NCI-H1048 (cell line): ENCODE results near the gene ZFP36.

Experiments
- DNase-seq: peaks from one replicate; lab custom pipeline; 2025; lab: John Stamatoyannopoulos, UW

ZFP36 gene

GRCh38 chr19:39405958-39406655, 540 bp upstream of the ZFP36 start:
- DNase-seq, result no peak

DNA sequence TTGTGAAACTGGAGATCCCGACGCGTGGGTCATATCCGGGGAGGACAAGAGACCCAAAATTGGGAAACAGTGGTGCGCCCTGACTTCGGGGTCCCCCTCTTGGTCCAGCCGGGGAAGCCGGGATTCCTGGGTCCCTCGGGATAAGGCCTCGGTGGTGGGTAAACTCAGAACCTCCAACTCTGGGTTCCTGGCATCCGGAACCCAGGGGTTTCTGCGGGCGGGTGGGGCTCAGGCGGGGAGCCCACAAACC, 688 bp downstream of the ZFP36 start:
- no peak for DNase-seq

DNA sequence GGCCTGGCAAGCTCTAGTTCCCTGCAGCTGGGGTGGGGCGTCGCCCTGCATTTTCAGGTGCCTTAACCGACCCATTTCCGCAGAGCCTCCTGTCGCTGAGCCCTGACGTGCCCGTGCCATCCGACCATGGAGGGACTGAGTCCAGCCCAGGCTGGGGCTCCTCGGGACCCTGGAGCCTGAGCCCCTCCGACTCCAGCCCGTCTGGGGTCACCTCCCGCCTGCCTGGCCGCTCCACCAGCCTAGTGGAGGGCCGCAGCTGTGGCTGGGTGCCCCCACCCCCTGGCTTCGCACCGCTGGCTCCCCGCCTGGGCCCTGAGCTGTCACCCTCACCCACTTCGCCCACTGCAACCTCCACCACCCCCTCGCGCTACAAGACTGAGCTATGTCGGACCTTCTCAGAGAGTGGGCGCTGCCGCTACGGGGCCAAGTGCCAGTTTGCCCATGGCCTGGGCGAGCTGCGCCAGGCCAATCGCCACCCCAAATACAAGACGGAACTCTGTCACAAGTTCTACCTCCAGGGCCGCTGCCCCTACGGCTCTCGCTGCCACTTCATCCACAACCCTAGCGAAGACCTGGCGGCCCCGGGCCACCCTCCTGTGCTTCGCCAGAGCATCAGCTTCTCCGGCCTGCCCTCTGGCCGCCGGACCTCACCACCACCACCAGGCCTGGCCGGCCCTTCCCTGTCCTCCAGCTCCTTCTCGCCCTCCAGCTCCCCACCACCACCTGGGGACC, 1.2 kb downstream of the ZFP36 start:
- DNase-seq, result no peak

DNA sequence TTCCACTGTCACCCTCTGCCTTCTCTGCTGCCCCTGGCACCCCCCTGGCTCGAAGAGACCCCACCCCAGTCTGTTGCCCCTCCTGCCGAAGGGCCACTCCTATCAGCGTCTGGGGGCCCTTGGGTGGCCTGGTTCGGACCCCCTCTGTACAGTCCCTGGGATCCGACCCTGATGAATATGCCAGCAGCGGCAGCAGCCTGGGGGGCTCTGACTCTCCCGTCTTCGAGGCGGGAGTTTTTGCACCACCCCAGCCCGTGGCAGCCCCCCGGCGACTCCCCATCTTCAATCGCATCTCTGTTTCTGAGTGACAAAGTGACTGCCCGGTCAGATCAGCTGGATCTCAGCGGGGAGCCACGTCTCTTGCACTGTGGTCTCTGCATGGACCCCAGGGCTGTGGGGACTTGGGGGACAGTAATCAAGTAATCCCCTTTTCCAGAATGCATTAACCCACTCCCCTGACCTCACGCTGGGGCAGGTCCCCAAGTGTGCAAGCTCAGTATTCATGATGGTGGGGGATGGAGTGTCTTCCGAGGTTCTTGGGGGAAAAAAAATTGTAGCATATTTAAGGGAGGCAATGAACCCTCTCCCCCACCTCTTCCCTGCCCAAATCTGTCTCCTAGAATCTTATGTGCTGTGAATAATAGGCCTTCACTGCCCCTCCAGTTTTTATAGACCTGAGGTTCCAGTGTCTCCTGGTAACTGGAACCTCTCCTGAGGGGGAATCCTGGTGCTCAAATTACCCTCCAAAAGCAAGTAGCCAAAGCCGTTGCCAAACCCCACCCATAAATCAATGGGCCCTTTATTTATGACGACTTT, 2.0 kb downstream of the ZFP36 start:
- no peak for DNase-seq

DNA sequence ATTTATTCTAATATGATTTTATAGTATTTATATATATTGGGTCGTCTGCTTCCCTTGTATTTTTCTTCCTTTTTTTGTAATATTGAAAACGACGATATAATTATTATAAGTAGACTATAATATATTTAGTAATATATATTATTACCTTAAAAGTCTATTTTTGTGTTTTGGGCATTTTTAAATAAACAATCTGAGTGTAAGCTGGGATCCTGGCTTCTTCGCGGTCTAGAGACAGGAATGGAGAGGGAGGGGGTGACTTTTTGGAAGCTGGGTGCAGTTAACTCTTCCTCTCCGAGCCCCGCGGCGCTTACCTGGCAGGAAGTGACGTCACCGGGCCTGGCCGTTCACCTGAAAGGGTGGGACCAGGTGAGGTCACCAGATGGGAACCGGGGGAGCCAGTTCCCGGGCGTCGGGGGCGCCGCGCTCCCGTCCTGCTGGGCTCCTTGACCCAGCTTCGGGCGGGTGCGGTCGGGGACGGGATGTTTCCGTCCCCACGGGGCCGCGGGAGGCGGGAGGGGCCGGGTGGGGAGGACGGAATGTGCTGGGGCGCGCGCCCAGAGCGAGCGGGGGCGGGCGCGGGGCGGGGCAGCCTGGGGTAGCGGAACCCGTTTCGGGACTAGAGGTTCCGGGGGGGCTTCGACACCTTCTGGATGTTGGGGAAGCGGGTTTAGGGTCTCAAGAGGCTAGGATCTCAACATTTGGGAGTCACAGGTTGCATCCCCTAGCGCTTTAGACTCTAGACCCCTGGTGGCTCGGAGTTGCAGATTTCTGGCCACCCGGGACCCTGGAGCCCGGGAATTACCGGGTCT, 2.8 kb downstream of the ZFP36 start:
- DNase-seq, result peak; percentile 83

DNA sequence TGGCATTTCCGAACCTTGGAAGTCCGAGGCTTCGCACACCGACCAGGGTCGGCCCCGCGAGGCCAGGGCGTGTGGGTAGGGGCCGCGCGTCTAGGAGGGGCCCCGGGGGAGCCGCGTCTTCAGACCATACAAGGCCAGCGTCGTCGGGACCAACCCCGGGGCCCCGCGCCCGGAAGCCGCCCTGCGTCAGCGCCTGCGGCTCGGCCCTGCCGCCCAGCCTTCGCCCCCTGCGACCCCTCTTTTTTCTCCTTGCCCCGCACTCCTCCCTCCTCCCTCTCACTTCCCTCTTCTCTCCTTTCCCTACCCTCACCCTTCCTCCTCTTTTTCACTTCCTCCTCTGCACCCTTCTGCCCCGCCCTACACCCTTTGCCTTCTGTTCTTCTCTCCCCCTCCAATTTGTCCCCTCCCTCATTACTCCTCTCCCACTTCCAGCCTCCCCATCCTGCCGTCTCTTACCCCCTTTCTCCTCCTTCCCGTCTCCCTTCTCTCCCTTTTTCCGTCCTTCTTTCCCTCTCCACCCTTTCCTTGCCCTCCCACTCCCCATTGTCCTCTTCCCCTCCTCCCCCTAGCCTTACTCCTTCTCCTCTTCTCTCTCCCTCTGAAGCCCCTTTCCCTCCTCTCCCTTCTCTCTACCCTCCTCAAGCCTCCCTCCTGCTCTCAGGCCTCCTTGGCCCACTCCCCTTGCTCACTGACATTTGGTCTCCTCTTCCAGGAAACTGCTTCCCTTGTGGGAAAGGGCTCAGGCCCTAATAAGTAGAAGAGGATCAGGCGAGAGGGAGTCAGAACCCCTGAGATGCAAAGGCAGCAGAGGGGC, 3.6 kb downstream of the ZFP36 start:
- no peak for DNase-seq

- no peak for DNase-seq
Measured at GRCh38 chr19:39410831-39411080, 4.1 kb downstream of the ZFP36 start.

DNA sequence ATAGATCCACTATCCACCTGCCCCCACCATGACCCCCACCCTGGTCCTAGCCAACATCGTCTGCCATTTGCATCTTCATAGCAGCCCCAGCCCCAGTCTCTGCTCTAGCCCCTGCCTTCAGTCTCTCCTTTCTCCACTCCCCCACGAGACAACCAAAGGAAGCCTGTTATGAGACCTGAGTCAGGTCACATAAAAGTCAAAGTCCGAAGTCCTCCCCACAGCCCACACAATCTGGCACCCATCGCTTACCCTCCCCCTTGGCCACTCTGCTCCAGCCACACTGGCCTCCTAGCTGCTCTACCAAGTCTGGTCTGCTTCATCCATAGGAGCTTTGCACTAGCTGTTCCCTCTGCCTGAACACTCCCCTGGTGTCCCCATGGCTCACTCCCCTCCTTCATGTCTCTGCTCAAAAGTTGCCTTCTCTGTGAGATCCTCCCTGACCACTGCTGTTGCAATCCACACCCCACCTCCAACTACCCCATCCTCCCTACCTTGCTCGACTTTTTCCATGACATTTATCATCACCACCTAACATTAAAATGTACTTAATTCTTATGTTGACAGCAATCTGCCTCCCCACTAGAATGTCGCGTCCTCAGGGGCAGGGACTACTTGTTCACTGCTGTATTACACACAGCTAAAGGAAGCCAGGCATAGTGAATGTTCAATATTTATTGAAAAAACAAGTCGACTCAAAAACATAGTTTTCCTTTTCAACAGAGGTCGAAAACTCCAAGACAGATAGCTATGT, 4.6 kb downstream of the ZFP36 start:
- DNase-seq, result no peak

DNA sequence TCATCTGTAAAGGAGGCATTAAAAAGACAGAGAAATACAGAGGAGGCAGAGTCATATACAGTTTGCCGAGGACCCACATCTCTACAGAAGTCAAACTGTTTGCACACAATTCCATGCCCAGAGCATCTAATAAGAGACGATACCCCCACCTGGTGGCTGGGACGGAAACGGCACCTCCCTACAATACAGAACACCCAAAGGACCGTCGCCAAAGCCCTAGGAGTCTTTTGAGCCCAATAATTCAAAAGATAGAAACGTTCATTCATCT, 5.1 kb downstream of the ZFP36 start:
- no peak for DNase-seq

- DNase-seq, result peak; percentile 91
Measured at GRCh38 chr19:39412100-39412866, 5.6 kb downstream of the ZFP36 start, which contains the start of gene PLEKHG2. Gene PLEKHG2 (plus strand): TSS chr19:39412669. CDS start chr19:39414087, 1,418 bp downstream.

DNA sequence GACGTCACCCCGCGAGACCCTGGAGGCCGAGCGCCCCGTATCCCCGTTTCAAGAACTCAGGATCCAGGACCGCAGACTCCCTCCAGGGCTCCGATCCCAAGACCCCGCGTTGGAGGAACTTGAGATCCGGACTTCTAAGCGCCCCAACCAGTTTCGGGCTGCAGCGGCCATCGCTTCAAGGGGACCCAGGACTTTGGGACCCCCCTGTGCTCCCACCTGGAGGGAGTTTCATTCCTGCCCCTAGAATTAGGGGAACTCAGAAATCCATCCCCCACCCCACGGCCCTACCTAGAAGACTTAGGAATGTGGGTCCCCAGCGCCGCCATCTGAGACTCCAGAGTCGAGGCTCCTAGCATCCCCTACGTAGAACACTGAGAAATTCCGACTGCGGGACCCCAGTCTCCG, 6.2 kb downstream of the ZFP36 start:
- no peak for DNase-seq

DNA sequence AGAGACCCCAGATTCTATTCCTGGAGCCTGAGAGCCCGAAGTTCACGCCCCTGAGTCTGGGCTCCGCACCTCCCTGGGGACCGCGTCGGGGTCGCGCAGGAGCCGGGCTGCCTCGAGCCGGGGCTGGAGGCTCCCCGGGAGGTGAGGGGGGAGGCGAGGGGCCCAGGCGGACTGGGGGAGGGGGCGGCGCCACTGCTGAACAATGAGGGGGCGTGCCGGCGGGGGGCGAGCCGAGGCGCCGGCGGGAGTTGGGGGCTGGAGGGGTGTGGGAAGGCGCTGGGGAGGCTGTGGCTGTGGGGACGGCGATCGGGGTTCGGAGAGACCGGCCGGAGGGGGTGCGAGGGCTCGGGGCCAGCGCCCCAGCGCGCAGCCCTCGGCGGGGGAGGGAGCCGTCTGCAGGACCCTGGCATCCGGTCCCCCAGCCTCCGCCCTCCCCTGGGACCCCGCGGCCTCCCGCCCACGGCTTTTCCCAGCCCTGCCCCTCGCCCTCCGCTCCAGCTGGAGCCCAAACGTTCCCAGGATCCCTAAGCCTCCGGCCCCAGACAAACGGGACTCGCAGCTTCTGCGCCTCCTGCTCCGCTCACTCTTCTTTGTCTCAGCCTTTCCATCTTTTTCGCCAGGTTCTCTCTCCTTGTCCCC, 6.7 kb downstream of the ZFP36 start:
- DNase-seq, result no peak

- DNase-seq, result no peak
Measured at GRCh38 chr19:39413911-39414608, 7.4 kb downstream of the ZFP36 start.

- no peak for DNase-seq
Measured at GRCh38 chr19:39415111-39416046, 8.7 kb downstream of the ZFP36 start.

DNA sequence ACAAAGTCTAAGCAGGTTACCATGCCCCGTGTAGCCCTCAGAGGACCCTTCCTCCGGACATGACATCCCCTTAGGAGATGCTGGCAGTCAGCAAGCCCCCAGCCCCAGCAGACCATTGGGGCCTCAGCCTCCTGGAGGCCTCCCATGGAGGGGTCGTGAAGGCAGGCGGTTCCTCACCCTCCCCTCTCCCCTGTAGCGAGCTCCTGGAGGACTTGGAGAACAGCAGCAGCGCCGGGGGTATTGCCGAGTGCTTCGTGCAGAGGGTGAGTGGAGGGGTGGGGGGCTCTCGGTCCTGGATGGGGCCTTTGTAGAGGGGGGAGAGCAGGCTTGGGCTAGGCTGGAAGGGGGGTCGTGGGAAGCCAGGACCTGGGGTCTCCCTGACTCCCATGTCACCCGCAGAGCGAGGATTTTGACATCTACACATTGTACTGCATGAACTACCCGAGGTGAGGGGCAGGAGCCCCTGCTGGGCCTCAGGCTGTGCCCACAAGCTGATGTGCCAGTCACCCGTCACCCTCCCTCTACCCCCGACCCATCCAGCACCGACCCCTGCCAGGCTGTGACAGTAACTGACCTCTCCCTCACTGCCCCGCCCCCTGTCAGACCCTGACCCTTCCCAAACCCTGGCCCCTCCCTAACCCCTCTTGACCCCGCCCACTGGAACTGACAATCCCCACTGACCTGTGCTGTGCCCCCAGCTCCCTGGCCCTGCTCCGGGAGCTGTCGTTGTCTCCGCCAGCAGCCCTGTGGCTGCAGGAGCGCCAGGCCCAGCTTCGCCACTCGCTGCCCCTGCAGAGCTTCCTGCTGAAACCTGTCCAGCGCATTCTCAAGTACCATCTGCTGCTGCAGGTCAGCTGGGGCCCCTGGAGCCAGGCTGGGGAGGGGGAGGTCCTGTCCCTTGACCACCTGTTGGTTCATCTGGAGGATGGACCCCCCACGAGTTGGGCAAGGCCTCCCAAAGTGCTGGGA, 9.8 kb downstream of the ZFP36 start:
- no peak for DNase-seq

GRCh38 chr19:39417463-39418181, 11.0 kb downstream of the ZFP36 start:
- no peak for DNase-seq
